ENCODE data around the gene UBE2Q2.
"Not testable (repeated sequence)": the region's sequence is repeated elsewhere in the genome, so short reads cannot be mapped to it uniquely, and the experiment has no call there.

The UBE2Q2 gene

GRCh38 chr15:75857886-75858285 is 14.6 kb downstream of the UBE2Q2 start:
- no peak for TF ChIP-seq CTCF (IDR thresholded peaks at IDR 0.05; ENCODE audit: insufficient read depth, low read depth, low read length, missing control alignments)
- no peak overlapping the region for H3K4me3 ChIP-seq (ENCODE audit: low read depth, low read length)

GRCh38 chr15:75861750-75862402 is 18.6 kb downstream of the UBE2Q2 start:
- no peak for DNase-seq (ENCODE audit: low read depth)
- no peak overlapping the region for H3K4me3 ChIP-seq (ENCODE audit: low read depth, low read length)
- TF ChIP-seq CTCF (IDR thresholded peaks at IDR 0.05; ENCODE audit: insufficient read depth, low read depth, low read length, missing control alignments), result no peak

More at GRCh38 chr15:75857886-75858285, 14.6 kb downstream of the UBE2Q2 start:
- no peak for DNase-seq (ENCODE audit: low read depth)

GRCh38 chr15:75862796-75863195 is 19.5 kb downstream of the UBE2Q2 start:
- TF ChIP-seq CTCF (IDR thresholded peaks at IDR 0.05; ENCODE audit: insufficient read depth, low read depth, low read length, missing control alignments), result no peak
- no peak overlapping the region for H3K4me3 ChIP-seq (ENCODE audit: low read depth, low read length)
- DNase-seq (ENCODE audit: low read depth), result no peak

GRCh38 chr15:75864213-75865059 is 21.2 kb downstream of the UBE2Q2 start:
- no peak for TF ChIP-seq CTCF (IDR thresholded peaks at IDR 0.05; ENCODE audit: insufficient read depth, low read depth, low read length, missing control alignments)
- H3K4me3 ChIP-seq (ENCODE audit: low read depth, low read length), result no peak overlapping the region
- DNase-seq (ENCODE audit: low read depth), result no peak

GRCh38 chr15:75866045-75866444 is 22.8 kb downstream of the UBE2Q2 start:
- not testable (repeated sequence) for DNase-seq (ENCODE audit: low read depth); H3K4me3 ChIP-seq (ENCODE audit: low read depth, low read length)

- TF ChIP-seq CTCF (IDR thresholded peaks at IDR 0.05; ENCODE audit: insufficient read depth, low read depth, low read length, missing control alignments), result no peak
- no peak overlapping the region for H3K4me3 ChIP-seq (ENCODE audit: low read depth, low read length)
- no peak for DNase-seq (ENCODE audit: low read depth)
Measured at GRCh38 chr15:75866916-75867315, 23.7 kb downstream of the UBE2Q2 start.

- DNase-seq (ENCODE audit: low read depth), result peak; percentile 5
- TF ChIP-seq CTCF (IDR thresholded peaks at IDR 0.05; ENCODE audit: insufficient read depth, low read depth, low read length, missing control alignments), result no peak
- H3K4me3 ChIP-seq (ENCODE audit: low read depth, low read length), result no peak overlapping the region
Measured at GRCh38 chr15:75867449-75867848, 24.2 kb downstream of the UBE2Q2 start.

Measured in GM12865 (cell line).